Brain microvascular endothelial cell (primary cell): Measurements from ENCODE around the gene CSNK1G2.

Experiments
- DNase-seq: peaks from one replicate; pipeline ENCODE4 v3.0.0-alpha.2; 2020
- H3K27ac ChIP-seq: fragments of 250-450 bp; sonication (Bioruptor Pico); 2 replicates; pipeline ENCODE4 v1.5.1; 2020; ENCODE audit warnings: mild to moderate bottlenecking, moderate library complexity
- H3K27me3 ChIP-seq: fragments of 250-450 bp; sonication (Bioruptor Pico); replicated peaks from 2 replicates; pipeline ENCODE4 v1.5.1; 2020; ENCODE audit warnings: mild to moderate bottlenecking
- H3K36me3 ChIP-seq: fragments of 250-450 bp; sonication (Bioruptor Pico); replicated peaks from 2 replicates; pipeline ENCODE4 v1.5.1; 2020; ENCODE audit warnings: mild to moderate bottlenecking
- H3K4me3 ChIP-seq: 2 replicates; pipeline ENCODE4 v1.5.1; 2011; ENCODE audit warnings: low read depth, mild to moderate bottlenecking, control low read depth, low read length, moderate library complexity
- CTCF ChIP-seq: IDR thresholded peaks from 2 replicates; pipeline ENCODE4 v1.5.1; 2011; ENCODE audit warnings: low read depth, mild to moderate bottlenecking, moderate library complexity, low read length, control low read depth, inconsistent platforms; ENCODE audit errors: missing control alignments
- in situ Hi-C: cut with HindIII; loops from 2 replicates; pipeline ENCODE4 v1.10.0; 2017; ENCODE audit warnings: low sequenced_read_pairs, low pct_ligation_motif_present

The CSNK1G2 gene

GRCh38 chr19:1974381-1975161 lies 33.6 kb downstream of the CSNK1G2 start:
- H3K27me3 ChIP-seq: no peaks in the 10 kb centered on the region
- in situ Hi-C loops: no loop called here
- no peak overlapping the region for H3K4me3 ChIP-seq
- no peak for TF ChIP-seq CTCF
- H3K27ac ChIP-seq: no peak overlapping the region
- no peak for DNase-seq
- peaks cover 16% of the 10 kb centered on the region for H3K36me3 ChIP-seq

GRCh38 chr19:1975162-1975480 lies 34.1 kb downstream of the CSNK1G2 start:
- H3K27ac ChIP-seq: no peak overlapping the region
- in situ Hi-C loops: no loop called here
- no peak for DNase-seq
- TF ChIP-seq CTCF: no peak
- no peak overlapping the region for H3K4me3 ChIP-seq
- peaks cover 20% of the 10 kb centered on the region for H3K36me3 ChIP-seq
- no peaks in the 10 kb centered on the region for H3K27me3 ChIP-seq

GRCh38 chr19:1977120-1977519 lies 36.1 kb downstream of the CSNK1G2 start:
- Histone ChIP-seq H3K27me3 (no peaks in the 10 kb centered on the region), H3K27ac (no peak overlapping the region), H3K36me3 (peaks cover 36% of the 10 kb centered on the region), H3K4me3 (no peak overlapping the region)
- TF ChIP-seq CTCF: no peak
- in situ Hi-C loops: no loop called here
- no peak for DNase-seq

GRCh38 chr19:1978346-1978894 lies 37.4 kb downstream of the CSNK1G2 start:
- TF ChIP-seq CTCF: no peak
- H3K4me3 ChIP-seq: no peak overlapping the region
- H3K36me3 ChIP-seq: peaks cover 43% of the 10 kb centered on the region
- no peaks in the 10 kb centered on the region for H3K27me3 ChIP-seq
- DNase-seq: no peak
- no peak overlapping the region for H3K27ac ChIP-seq
- in situ Hi-C loops: no loop called here

- no peak for DNase-seq
- no peak for TF ChIP-seq CTCF
Measured at GRCh38 chr19:1979017-1979416, 38.0 kb downstream of the CSNK1G2 start.

GRCh38 chr19:1979642-1980041 lies 38.7 kb downstream of the CSNK1G2 start:
- no peak for DNase-seq
- H3K36me3 ChIP-seq: peaks cover 45% of the 10 kb centered on the region
- H3K27ac ChIP-seq: no peak overlapping the region
- TF ChIP-seq CTCF: no peak
- no peaks in the 10 kb centered on the region for H3K27me3 ChIP-seq
- no peak overlapping the region for H3K4me3 ChIP-seq
- in situ Hi-C loops: no loop called here

More at GRCh38 chr19:1979017-1979416, 38.0 kb downstream of the CSNK1G2 start:
- Histone ChIP-seq H3K36me3 (peaks cover 44% of the 10 kb centered on the region), H3K27me3 (no peaks in the 10 kb centered on the region), H3K4me3 (no peak overlapping the region), H3K27ac (no peak overlapping the region)
- in situ Hi-C loops: no loop called here
